MM.1S (cell line): ENCODE results near the gene ST6GAL2.

Source experiments
- DNase-seq: peaks from one replicate; pipeline ENCODE4 v3.0.0-alpha.2; 2015
- H2AFZ ChIP-seq: fragments of 300-600 bp; sonication (generic); 2 replicates; pipeline ENCODE4 v1.6.0; 2016; ENCODE audit warnings: antibody characterized with exemption, low read length
- H3F3A ChIP-seq: fragments of 300-600 bp; sonication (generic); 2 replicates; pipeline ENCODE4 v1.6.1; 2016; ENCODE audit warnings: mild to moderate bottlenecking, antibody characterized with exemption, low read length, moderate library complexity, mixed read lengths; ENCODE audit not compliant: insufficient read depth
- H3K27ac ChIP-seq: fragments of 300-600 bp; sonication (generic); 2 replicates; pipeline ENCODE4 v1.5.1; 2016; ENCODE audit warnings: mild to moderate bottlenecking, low read length
- H3K27me3 ChIP-seq: fragments of 300-600 bp; sonication (generic); replicated peaks from 2 replicates; pipeline ENCODE4 v1.6.0; 2016; ENCODE audit warnings: low read length; ENCODE audit not compliant: insufficient read depth
- H3K36me3 ChIP-seq: fragments of 300-600 bp; sonication (generic); replicated peaks from 2 replicates; pipeline ENCODE4 v1.6.1; 2016; ENCODE audit warnings: mild to moderate bottlenecking, low read length, mixed read lengths; ENCODE audit not compliant: insufficient read depth
- H3K4me1 ChIP-seq: fragments of 300-600 bp; sonication (generic); 2 replicates; pipeline ENCODE4 v1.6.1; 2016; ENCODE audit warnings: low read length, mixed read lengths
- H3K4me2 ChIP-seq: fragments of 300-600 bp; sonication (generic); 2 replicates; pipeline ENCODE4 v1.6.0; 2016; ENCODE audit warnings: low read depth, low read length
- H3K4me3 ChIP-seq: fragments of 300-600 bp; sonication (generic); 2 replicates; pipeline ENCODE4 v1.5.1; 2016; ENCODE audit warnings: low read length, mixed read lengths
- H3K79me2 ChIP-seq: fragments of 300-600 bp; sonication (generic); 2 replicates; pipeline ENCODE4 v1.6.1; 2016; ENCODE audit warnings: mixed run types, low read length, mixed read lengths
- H3K9ac ChIP-seq: fragments of 300-600 bp; sonication (generic); 2 replicates; pipeline ENCODE4 v1.6.1; 2016; ENCODE audit warnings: low read length, mixed read lengths
- H3K9me2 ChIP-seq: fragments of 300-600 bp; sonication (generic); replicated peaks from 2 replicates; pipeline ENCODE4 v1.6.1; 2016; ENCODE audit warnings: mild to moderate bottlenecking, low read length, mixed read lengths; ENCODE audit not compliant: insufficient read depth
- H3K9me3 ChIP-seq: fragments of 300-600 bp; sonication (generic); replicated peaks from 2 replicates; pipeline ENCODE4 v1.6.1; 2016; ENCODE audit warnings: mild to moderate bottlenecking, low read length, mixed read lengths; ENCODE audit not compliant: insufficient read depth
- H4K20me1 ChIP-seq: fragments of 300-600 bp; sonication (generic); 2 replicates; pipeline ENCODE4 v1.6.1; 2016; ENCODE audit warnings: mild to moderate bottlenecking, low read length, moderate library complexity, mixed read lengths; ENCODE audit not compliant: insufficient read depth
- EZH2 ChIP-seq: fragments of 300-600 bp; sonication (generic); optimal IDR thresholded peaks from 2 replicates; pipeline ENCODE3; 2017; ENCODE audit warnings: low read depth, mild to moderate bottlenecking, antibody characterized with exemption, low read length, mixed read lengths
- EZH2phosphoT487 ChIP-seq: fragments of 300-600 bp; sonication (generic); IDR thresholded peaks from 2 replicates; pipeline ENCODE4 v1.6.1; 2018; ENCODE audit warnings: antibody characterized with exemption, low read length
- TF ChIP-seq, protein P1 (sequence below): fragments of 300-600 bp; sonication (generic); IDR thresholded peaks from 2 replicates; pipeline ENCODE4 v1.5.1; 2016; ENCODE audit warnings: antibody characterized with exemption, low read length, mixed read lengths

Gene ST6GAL2

DNA sequence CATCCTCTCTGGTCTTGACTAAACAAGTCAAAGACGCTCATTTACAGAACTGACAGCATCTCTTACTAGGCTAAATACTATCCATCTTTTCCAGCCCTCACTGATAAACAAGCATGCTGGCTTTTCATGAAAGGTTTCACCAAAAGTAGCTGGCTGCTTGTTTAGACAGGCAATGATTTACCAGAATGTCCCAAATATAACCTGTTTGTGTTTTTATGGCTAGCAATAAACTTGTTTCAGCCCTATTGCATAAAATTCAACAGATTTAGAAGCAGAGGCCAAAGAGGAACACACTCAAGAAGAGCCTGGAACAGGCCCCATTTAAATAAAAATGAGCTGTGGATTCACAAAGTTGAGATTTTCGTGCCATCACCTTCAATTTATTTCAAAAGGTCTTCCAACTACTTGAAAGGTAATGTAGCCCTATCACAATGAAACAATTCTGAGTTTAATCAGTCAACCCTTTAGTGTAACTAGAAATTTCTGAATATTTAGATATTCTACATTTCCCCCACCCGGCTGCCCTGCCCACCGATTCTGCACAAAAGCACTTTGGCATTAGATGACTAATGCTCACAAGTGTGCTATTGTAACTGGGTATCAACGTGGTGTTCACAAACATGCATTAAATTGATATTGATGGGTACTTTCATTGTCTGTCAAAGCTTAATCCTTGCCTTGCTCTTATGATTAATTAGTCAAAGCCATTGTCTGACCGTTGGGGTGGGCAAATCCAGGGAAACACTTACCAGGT is 54.0 kb downstream of the ST6GAL2 start:
- no peaks in the 10 kb centered on the region for H3K27me3 ChIP-seq
- H3K4me1 ChIP-seq: no peaks in the 10 kb centered on the region
- no peaks in the 10 kb centered on the region for H3K9me3 ChIP-seq
- H3K36me3 ChIP-seq: no peaks in the 10 kb centered on the region
- TF ChIP-seq, protein P1, sequence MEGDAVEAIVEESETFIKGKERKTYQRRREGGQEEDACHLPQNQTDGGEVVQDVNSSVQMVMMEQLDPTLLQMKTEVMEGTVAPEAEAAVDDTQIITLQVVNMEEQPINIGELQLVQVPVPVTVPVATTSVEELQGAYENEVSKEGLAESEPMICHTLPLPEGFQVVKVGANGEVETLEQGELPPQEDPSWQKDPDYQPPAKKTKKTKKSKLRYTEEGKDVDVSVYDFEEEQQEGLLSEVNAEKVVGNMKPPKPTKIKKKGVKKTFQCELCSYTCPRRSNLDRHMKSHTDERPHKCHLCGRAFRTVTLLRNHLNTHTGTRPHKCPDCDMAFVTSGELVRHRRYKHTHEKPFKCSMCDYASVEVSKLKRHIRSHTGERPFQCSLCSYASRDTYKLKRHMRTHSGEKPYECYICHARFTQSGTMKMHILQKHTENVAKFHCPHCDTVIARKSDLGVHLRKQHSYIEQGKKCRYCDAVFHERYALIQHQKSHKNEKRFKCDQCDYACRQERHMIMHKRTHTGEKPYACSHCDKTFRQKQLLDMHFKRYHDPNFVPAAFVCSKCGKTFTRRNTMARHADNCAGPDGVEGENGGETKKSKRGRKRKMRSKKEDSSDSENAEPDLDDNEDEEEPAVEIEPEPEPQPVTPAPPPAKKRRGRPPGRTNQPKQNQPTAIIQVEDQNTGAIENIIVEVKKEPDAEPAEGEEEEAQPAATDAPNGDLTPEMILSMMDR: no peak
- TF ChIP-seq EZH2: no peak
- TF ChIP-seq EZH2phosphoT487: no peak
- no peaks in the 10 kb centered on the region for H3K9me2 ChIP-seq
- no peak overlapping the region for H3K9ac ChIP-seq
- H3F3A ChIP-seq: no peaks in the 10 kb centered on the region
- H3K79me2 ChIP-seq: no peaks in the 10 kb centered on the region
- no peak for DNase-seq
- no peak overlapping the region for H3K4me3 ChIP-seq
- no peak overlapping the region for H2AFZ ChIP-seq
- no peak overlapping the region for H3K27ac ChIP-seq
- no peaks in the 10 kb centered on the region for H4K20me1 ChIP-seq
- H3K4me2 ChIP-seq: no peak overlapping the region

DNA sequence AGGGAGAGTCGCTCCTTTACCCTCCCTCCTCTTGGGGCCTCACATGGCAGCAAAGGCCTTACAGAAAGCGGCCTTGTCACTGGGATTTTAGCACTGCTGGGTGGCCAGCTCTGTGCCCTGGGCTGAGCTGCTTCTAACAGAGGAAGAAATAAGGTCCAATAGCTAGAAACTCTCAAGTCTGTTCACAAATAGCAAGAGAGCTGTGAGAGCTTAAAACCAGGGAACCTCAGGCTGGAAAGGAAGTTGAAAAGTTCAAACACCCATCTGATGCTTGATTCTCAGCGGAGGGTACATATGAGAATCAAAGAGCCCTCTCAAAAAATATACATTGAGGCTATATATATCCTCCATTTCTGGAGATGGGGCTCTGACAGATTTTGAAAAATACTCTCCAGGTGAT is 54.7 kb downstream of the ST6GAL2 start:
- no peak for TF ChIP-seq EZH2
- Histone ChIP-seq H3K79me2 (no peaks in the 10 kb centered on the region), H4K20me1 (no peaks in the 10 kb centered on the region), H3K27ac (no peak overlapping the region), H3K36me3 (no peaks in the 10 kb centered on the region), H3K4me3 (no peak overlapping the region), H3K9ac (no peak overlapping the region), H2AFZ (no peak overlapping the region), H3K4me1 (no peaks in the 10 kb centered on the region), H3F3A (no peaks in the 10 kb centered on the region), H3K9me3 (no peaks in the 10 kb centered on the region), H3K4me2 (no peak overlapping the region), H3K27me3 (no peaks in the 10 kb centered on the region), H3K9me2 (no peaks in the 10 kb centered on the region)
- DNase-seq: peak; percentile 60

DNA sequence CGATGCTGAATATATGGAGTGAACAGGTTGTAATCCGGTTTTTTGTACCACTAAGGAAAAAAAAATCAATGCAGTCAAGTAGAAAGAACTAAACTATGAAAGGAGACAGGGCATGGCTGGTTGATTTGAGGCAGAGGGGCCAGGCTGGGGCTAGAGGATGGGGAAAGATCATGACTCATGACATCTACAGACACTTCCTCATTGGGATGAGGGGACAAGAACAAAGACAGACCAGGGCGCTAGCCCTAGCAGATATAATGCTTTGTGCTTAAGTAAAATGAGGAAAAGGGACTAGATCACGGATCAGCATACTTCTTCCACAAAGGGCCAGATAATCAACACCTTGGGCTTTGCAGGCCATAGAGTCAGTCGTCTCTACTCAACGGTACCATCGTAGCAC is 55.8 kb downstream of the ST6GAL2 start:
- no peaks in the 10 kb centered on the region for H3F3A ChIP-seq
- H3K4me2 ChIP-seq: no peak overlapping the region
- no peaks in the 10 kb centered on the region for H3K27me3 ChIP-seq
- H3K9me3 ChIP-seq: no peaks in the 10 kb centered on the region
- no peaks in the 10 kb centered on the region for H3K9me2 ChIP-seq
- H3K9ac ChIP-seq: no peak overlapping the region
- H3K36me3 ChIP-seq: no peaks in the 10 kb centered on the region
- no peaks in the 10 kb centered on the region for H3K4me1 ChIP-seq
- H4K20me1 ChIP-seq: no peaks in the 10 kb centered on the region
- DNase-seq: no peak
- no peak for TF ChIP-seq EZH2
- TF ChIP-seq EZH2phosphoT487: no peak
- TF ChIP-seq, protein P1: no peak
- no peak overlapping the region for H3K27ac ChIP-seq
- H3K4me3 ChIP-seq: no peak overlapping the region
- H2AFZ ChIP-seq: no peak overlapping the region
- no peaks in the 10 kb centered on the region for H3K79me2 ChIP-seq

DNA sequence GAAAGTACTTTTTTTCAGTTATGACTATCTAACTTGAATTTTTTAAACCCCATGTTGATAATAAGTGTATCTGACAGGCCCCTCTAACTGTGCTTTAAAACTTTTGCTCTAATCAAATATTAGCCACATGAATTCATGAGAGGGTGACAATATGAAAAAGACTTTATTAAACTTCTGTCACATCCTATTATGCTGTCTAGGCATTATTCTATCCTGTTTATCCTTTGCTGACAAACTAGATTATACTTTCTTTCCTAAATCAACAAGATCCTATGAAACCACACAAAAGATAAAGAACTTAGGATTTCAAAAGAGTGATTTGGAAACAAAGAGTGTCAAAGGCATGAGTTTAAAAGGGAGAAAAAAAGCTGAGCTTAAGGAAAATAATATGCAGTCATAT is 57.8 kb downstream of the ST6GAL2 start:
- DNase-seq: no peak
- no peak overlapping the region for H3K9ac ChIP-seq
- no peaks in the 10 kb centered on the region for H3K27me3 ChIP-seq
- no peaks in the 10 kb centered on the region for H3K9me2 ChIP-seq
- H3K4me2 ChIP-seq: no peak overlapping the region
- no peaks in the 10 kb centered on the region for H3K9me3 ChIP-seq
- TF ChIP-seq EZH2 (no peak), EZH2phosphoT487 (no peak)
- TF ChIP-seq, protein P1: no peak
- no peaks in the 10 kb centered on the region for H3F3A ChIP-seq
- H3K4me1 ChIP-seq: no peaks in the 10 kb centered on the region
- H2AFZ ChIP-seq: no peak overlapping the region
- H3K27ac ChIP-seq: no peak overlapping the region
- no peaks in the 10 kb centered on the region for H3K36me3 ChIP-seq
- no peaks in the 10 kb centered on the region for H3K79me2 ChIP-seq
- H3K4me3 ChIP-seq: no peak overlapping the region
- no peaks in the 10 kb centered on the region for H4K20me1 ChIP-seq
